ENCODE measurements around the gene ANKRD60.

ANKRD60 gene, protein sequence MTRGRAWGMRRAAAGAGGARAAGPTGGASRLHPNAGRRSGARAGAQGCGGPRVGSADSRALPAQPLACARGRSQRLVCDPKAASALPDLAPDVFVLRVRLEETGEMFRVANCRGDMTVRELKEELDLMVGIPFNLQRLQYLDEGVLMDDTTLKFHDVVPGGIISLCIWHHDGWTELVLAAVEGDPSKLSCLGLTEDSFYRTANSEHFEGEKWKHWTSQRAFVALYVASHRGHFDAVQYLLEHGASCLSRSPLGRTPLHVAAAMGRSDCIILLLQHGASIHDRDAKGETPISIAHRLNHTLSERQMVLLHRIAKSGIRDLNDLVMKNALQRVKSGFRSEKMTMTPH

DNA sequence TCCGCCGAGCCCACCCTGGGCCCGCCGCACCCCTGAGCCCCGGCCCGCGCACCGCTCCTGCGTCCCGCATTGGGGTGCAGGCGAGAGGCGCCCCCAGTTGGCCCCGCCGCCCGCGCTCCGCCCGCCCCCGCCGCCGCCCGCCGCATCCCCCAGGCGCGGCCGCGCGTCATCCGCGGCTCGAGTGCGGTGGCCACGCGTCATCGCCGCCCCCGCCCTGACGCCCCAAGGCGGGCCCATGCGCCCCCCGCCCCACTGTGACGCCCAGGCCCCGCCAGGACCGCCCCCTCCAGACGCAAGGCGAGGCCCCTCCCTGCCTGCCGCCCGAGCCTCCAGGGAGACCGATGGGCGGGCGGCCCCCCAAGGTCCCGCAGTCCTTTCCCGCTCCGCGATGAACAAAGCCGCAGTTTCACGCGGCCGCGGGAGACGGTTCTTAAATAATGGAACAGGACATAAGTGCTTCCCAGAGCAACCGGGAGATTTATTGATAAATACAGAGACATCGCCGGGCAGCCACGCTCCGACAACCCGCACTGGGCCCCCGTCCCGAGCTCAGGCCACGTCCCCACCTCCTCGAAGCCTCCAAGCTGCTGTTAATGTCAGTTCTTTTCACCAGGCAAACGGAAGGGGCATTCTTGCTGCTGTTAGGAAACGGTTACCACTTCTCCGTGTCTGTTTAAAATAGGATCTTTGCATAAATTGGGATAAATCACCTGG lies at the start of gene ANKRD60:
ANKRD60 (minus strand) TSS at position 170 of the 714 bp plus-strand sequence; CDS start at position 170, 0 bp downstream.
- DNase-seq (ENCODE audit: low read depth): no peak

DNA sequence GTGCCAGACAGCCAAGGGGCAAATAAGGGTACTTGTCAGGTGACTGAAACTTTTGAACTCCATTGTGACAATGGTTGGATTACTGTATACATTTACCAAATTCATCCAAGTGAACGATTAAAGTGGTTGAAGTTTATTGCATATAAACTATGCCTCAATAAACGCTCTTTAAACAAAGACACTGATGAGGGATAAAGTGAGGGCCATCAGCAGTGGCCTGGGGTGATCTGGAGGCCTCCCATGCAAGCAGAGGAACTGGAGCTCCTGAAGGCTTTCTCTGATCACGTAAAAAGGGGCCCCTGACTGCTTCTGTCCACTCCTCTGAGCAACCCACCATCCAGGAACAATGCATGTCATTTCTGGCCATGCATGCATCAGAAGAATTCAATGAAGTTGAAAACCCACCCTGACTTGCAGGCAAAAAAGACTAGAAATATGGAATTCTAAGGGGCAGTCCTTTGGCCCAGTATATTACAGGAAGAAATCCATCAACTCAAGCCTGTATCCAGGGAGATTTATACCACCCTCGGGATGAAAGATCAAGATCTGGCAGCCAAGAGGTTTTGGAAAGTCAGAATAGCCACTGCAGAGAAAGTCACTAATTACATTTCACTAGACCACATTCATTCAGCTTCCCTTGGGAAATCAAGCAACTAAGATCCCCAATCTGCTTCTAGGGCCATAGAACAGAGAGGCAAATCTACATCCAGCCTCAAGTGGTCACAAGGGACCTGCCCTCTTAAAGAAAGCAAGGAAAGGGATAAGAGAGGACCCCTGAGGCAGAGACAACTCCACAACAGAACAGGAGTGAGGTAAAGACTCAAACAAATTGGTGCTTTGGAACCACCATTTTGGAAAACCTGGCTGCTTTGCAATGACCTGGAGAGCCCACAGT lies 49.4 kb upstream of the ANKRD60 start:
- no peak for DNase-seq (ENCODE audit: low read depth)

DNA sequence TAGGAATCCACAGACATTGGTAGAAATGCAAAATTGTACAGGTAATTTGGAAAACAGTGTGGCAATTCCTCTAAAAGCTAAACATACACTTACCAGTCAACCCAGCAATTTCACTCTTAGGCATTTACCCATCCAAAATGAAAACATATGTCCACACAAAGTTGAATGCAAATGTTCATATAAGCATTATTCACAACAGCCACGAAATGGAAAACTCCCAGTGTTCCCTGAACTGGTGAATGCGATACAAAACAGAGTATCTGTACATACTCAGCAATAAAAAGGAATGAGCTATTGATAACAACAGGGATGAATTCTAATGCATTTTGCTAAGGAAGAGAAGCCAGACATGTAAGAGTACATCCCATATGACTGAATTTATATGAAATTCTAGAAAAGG lies 48.7 kb upstream of the ANKRD60 start:
- DNase-seq (ENCODE audit: low read depth): no peak

DNA sequence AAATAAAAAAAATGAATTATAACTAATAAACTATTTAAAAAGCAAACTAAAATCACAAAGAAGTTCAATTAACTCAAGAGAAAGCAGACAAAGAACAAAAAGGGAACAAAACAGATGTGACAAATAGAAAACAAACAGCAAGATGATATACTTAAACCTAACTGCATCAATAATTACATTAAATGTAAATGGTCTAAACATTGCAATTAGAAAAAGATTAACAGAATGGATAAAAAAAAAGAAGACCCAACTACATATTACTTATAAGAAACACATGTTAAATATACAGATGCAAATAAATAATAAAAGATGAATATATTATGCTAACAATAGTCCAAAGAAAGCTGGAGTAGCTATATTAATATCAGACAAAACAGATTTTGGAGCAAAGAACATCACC lies 45.9 kb upstream of the ANKRD60 start:
- no peak for DNase-seq (ENCODE audit: low read depth)

DNA sequence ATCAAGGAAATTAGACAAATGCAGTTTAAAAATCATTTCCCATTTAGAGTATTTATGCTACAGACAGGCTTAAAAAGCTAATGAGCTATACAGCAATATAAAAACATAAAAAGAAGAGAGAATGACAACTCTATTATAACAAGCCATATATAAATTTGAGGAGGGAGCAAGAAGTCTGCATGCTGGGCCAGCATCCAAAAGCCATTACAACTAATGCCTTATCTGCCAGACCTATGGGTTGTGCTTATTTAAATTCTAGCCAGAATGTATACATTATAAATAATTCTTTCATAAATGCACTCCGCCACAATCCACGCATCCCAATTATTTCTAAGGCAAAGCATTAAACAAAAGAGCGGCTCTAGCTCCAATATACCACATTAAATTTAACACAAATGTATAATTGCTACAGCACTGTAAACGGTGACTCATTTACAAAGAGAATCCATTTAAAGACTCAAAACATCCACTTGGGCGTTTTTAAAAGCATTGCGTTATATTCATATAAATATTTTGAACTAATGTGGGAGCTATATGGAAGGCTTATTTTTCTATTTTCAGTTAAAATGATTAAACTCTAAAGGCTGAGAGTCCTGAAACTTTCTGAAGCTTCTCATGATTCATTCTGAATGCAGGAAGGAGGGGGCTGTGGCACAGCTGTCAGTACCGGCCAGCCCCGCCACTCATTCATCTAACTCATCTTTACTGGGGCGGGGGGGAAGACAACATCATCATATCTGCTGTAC lies 43.3 kb upstream of the ANKRD60 start:
- no peak for DNase-seq (ENCODE audit: low read depth)

DNA sequence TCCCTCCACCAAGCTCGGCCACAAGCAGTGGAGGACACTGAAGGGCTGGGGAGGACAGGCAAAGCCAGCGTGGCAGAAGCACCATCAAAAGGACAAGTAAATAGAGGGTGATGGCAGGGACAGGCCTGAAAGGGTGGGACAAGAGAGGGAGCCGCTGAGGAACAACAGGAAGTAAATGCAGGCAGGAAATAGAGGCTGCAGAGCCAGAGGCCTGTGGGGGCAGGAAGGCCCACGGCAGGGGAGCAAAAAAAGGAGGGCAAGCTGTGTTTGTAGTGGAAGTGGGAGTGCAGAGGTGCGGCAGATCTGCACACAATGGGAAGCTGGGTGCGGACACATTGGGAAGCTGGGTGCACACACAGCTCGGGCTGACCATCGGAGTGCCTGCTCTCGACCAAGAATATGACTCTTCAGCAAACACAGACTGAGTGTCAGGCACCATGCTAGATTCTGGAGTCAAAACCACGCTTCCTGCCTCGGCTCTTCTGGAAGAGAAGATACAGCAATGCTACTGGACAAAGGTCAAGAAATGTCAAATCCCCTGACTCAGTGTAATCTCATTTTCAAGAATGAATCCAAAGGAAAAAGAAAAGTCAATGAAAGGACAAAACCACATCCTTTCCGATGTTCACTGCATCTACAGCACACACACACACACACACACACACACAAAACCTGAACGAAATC lies 40.6 kb upstream of the ANKRD60 start:
- DNase-seq (ENCODE audit: low read depth): no peak

DNA sequence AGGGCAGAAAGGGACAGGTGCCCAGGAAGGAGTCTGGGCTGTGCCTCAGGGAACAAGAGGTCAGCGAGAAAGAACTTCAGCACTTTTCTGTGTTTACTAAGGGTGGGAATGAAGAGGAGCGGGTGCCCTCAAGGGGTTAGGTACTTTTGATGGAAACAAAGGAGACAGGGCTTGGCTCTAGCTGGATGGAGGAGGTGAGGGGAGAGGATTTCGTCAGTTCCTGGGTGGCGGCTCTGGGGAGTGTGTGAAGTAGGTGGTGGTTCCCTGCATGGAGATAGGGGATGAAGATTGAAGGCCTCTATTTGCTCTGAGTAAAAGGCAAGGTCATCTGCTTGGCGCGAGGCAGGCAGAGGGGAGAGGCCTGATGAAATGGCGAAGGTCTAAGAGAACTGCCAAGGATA lies 40.0 kb upstream of the ANKRD60 start:
- DNase-seq (ENCODE audit: low read depth): no peak

DNA sequence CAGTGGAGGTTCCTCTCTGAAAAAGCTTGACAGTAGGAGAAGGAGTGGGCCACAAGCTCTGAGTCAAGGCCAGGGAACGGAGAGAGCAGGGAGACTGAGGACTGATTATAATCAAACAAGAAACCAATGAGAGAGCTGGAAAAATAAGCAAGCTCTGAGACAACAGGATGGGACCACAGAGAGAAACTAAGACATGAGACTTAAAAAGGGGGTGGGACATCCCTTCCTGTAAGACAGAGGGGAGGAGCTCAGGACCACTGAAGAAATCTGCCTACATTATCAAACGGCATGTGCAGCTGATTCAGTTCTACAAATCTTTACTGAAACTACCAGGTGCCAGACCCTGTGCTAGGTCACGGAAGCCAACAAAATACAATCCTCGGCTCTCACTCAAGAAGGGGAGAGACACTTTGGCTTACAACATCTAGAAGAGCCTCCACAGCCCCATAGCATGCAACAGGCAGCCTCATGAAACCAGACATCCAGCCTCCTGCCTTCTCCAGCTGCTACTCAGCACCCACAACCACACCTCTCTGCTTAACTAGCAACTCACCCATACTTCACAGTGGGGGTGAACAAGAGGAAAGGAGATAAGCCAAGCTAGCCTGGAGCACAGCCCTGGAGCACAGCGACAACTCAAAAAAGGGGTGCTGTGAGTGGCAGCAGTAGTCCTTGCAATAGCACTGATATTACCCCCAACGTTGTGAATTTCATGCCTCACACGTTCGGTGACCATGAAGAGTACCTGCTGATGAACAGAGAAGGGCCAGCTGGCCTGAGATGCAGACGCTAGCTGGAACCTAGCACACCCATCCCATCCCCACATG lies 39.1 kb upstream of the ANKRD60 start:
- no peak for DNase-seq (ENCODE audit: low read depth)

DNA sequence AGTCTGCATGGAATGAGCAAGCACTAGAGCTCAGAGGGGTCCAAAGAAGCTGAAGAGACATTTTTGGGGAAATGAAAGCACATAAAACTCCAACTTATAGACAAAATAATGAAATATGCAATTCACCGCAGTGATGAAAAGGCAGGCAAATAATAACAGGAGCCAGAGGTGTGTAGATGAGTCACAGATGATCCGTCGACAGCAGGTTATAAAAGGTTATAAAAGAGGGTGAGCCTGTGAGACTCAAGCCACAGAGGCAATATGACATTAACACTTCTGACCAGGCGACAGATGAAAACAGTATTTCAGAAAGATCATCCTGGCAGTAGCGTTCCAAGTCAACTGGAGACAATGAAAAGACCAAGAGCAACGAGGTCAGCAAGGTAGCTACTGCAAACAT lies 35.8 kb upstream of the ANKRD60 start:
- no peak for DNase-seq (ENCODE audit: low read depth)

DNA sequence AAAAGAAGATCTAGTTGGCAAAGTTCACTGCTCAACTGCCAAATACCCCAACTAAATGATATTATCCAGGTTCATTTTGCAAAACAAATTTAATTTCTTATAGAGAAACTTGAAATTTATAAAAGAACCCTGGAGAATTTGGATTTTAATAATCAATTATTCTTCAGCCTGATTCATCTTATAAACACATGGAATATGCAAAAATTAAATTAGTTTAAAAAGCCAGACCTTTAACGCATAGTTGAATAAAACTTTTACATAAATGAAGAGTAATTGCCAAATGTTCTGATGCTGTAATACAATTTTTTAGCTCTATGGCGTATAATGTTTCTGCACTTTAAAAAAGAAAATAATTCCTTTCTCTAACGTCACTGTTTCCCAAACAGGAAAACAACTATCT lies 33.2 kb upstream of the ANKRD60 start:
- no peak for DNase-seq (ENCODE audit: low read depth)

DNA sequence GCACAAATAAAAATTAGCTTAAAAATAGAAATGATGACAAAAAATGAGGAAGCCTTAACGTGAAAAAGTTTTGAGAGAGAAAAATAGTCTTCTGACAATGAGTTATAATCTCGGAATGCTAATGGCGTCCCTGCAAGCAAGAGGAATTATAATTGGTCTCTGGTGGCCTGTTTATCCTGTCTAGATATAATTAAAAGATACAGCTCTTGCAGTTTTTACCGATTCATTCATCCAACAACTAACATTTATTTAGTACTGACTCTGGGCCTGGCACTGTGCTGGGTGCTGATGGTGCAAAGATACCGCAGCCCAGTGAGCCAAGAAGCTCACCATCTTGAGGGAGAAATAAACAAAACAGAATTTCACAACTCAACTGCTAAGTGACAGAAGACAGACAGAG lies 31.6 kb upstream of the ANKRD60 start:
- no peak for DNase-seq (ENCODE audit: low read depth)

DNA sequence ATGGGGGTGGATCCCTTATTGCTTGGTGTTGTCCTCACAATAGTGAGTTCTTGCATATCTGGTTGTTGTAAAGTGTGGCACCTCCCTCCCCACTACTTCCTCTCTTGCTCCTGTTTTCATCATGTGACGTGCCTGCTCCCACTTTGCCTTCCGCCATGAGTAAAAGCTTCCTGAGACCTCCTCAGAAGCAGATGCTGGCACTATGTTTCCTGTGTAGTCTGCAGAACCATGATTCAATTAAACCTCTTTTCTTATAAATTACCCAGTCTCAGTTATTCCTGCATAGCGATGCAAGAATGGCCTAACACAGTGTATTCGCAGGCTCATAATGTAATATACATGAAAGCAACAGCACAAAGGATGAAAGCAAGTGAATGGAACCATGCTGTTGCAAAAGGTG lies 28.4 kb upstream of the ANKRD60 start:
- no peak for DNase-seq (ENCODE audit: low read depth)

DNA sequence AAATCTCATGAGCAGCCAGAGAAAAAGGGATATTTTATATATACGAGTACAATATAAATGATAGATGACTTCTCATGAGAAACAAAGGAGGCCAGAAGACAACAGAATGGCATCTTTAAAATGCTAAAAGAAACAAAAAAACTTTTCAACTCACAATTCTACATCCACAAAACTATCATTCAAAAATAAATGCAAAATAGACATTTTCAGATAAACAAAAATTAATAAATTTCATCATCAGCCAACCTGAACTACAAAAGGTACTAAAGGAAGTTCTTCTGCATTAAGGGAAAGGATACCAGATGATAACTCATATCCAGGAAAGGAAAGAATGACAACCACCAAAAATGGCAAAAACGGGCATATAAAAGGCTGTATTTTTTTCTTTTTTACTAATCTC lies 27.9 kb upstream of the ANKRD60 start:
- no peak for DNase-seq (ENCODE audit: low read depth)

DNA sequence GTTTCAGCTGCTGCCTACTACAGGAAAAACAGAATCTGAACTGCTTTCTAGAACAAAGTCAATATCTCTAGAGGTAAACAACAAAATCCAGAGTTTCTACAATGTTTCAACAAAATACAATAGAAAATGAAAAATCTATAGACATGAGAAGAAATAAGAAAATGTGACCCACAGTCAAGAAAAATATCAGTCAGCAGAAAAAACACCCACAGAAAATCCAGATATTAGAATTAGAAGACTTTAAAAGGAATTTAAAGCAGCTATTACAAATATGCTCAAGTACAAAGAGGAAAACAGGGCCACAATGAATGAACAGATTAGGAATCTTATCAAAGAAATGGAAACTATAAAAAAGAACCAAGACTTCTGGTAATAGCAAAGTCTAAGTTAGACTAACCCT lies 26.4 kb upstream of the ANKRD60 start:
- DNase-seq (ENCODE audit: low read depth): no peak

DNA sequence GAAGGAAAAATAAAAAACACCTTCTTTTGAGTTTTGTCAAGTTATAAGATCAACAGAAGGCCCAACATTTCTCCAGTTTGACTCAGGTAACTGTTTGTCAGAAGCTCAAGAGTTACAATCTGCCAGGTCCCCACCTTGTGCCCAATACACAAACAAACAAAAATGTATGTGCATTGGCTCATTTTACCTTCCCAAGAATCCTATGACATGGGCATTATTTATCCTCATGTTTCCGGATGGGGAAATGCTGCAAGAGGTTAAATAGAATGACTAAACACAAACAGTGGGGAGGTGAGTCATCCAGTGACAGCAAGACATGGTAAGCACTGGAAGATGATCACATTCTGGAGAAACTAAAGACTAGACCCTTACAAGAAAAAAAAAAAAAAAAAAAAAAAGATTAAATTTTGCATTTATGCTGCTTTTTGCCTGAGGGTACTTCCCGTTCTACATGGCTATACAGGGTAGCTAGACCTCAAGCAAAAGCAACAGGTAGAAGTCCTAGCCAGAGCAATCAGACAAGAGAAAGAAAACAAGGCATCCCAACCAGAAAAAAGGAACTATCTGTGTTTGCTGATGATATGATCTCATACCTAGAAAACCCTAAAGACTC lies 23.6 kb upstream of the ANKRD60 start:
- peak; percentile 77 for DNase-seq (ENCODE audit: low read depth)

DNA sequence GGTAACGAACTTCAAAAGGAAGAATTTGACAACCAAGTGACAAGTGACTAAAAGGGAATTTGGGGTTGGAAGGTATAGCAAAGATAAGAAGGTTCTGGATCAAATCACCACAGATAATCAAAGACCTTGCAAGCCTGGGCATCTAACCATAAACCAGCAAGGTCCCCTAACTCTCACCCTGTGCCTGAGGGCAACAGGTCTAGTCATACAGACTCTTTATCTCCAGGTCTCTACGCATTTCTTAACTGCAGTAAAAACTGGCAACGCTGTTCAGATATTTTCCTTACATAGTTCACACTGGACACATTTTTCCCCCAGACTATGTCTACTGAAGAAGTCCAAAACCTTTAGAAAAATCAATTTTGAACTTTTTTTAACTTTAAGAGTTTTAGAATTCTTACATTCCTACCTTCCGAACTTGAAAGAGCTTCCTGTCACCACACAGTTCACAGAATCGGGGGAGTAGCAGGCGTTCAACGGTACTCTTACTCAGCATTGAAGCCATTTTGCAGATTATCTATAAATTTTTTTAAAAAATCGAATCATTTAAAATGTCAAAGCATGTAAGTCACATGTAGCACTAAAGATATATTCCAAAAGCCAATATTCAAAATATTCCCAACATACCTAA lies 23.0 kb upstream of the ANKRD60 start:
- DNase-seq (ENCODE audit: low read depth): no peak

DNA sequence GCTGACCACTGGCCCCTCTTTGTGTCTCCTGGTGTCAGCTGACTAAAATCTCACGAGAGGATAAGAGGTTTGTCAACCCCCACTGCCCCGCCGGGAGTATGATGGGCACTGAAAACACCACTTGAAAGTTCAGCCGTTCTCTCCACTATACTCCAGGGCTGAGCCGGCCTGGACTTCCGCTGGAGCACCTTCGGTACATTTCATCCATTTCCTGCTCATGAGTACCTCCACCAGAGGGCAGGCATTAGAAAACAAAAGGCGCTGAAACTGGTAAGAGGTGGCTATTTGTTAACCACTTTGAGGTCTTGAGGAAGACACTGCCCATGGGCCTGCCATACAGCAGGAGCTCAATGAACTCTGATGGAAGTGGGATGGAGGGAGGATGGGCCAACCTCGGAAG lies 17.9 kb upstream of the ANKRD60 start:
- peak; percentile 17 for DNase-seq (ENCODE audit: low read depth)

DNA sequence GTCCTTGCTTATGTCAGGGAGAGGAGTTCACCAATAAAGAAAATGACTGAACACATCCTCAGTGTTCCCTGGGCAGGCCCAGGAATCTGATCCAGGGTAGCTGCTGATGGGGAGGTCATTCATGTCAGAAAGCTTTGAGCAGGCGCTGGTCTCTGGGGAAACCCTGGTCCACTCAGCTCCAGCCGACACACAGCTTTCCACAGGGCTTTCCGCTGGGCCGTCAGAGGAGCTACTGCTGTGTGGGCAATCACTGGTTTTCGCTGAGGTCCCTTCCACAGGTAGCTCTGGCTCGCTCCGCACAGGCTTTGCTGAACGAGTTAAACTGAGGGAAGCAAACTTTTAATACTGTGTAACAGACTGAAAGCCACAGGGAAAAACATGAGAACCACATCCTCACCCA lies 17.5 kb upstream of the ANKRD60 start:
- DNase-seq (ENCODE audit: low read depth): no peak

DNA sequence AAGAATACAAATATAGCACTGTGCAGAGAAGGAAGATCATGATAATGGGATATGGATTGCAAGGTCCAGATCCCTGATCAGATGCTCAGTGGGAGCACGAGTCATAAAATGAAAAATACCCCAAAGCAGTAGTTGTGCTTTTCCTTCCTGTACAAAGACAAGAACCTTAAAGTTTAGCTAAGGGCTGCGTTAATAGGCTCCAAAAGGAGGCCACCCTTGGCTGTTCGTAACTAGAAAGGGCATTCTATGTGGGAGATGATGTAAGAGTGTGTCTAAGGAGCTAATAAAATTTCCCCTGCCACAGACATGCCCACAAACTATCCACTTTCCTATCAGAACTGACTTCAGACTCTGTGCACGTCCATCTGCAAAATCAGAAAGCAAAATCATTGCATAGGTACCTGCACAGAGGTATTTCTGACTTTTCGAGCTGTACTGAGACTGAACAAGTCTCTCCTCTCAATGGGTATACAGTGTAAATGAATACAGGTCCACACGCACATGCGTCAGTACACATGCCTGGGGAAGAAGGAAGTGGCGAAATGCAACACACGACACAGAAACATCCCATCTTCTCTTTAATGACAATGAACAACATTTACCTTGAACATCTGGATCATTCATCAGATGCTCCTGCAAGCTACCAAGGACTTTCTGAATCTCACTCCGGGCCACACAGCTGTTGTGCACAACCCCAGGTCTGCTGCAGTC lies 16.9 kb upstream of the ANKRD60 start:
- no peak for DNase-seq (ENCODE audit: low read depth)
